GM19239 (cell line): ENCODE data around the gene PLCB1.
"Not testable (repeated sequence)": the region's sequence is repeated elsewhere in the genome, so short reads cannot be mapped to it uniquely, and the experiment has no call there.

Experiments
- DNase-seq: peaks from one replicate; pipeline ENCODE4 v3.0.0; 2011; ENCODE audit warnings: low spot score; ENCODE audit not compliant: insufficient read length
- FAIRE-seq: peaks from 2 replicates; lab custom pipeline; 2011; peaks lifted over from hg19 to GRCh38; lab: Jason Lieb, UNC

The PLCB1 gene

GRCh38 chr20:8423482-8423881 is 291.4 kb downstream of the PLCB1 start:
- FAIRE-seq (no peak), DNase-seq (no peak)

- FAIRE-seq (no peak), DNase-seq (no peak)
Measured at GRCh38 chr20:8424010-8424409, 291.9 kb downstream of the PLCB1 start.

DNA sequence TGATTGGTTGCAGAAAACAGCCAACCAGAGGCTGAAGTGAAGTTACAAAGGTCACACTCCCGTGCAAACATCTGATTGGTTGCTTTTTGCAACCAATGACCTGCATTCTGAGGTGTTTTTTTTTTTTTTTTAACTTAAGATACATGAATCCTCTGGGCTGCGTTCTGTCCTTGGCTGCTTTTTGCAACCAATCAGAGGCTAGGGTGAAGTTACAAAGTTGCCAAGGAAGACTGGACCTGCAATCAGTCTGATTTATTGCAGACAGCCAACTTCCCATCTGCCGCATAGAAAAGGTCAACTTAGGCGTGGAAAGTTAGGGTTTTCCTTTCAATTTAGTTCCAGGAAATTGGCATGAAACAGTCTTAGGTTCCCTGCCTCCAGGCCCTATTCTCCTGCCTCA is 292.9 kb downstream of the PLCB1 start:
- no peak for DNase-seq
- FAIRE-seq: no peak

- DNase-seq (no peak), FAIRE-seq (no peak)
Measured at GRCh38 chr20:8425802-8426201, 293.7 kb downstream of the PLCB1 start.

- DNase-seq (no peak), FAIRE-seq (no peak)
Measured at GRCh38 chr20:8427419-8428040, 295.5 kb downstream of the PLCB1 start.

DNA sequence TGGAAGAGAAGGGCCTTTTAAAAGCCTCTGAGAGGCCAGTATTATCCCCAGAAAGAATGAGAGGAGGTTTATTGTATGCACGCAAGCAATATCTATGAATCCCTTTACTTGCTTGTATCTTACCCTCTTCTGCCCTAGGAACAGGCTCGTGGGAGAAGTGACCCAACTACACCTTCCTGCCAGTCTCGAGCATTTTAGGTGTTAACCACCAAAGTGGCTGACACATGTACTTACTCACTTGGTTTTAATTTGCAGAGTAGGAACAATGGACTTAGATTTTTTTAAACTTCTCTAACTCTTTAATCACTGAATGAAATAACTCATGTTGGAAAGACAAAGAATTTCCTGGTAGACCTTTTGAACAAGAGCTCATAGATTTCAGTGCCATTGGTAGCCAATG is 296.9 kb downstream of the PLCB1 start:
- FAIRE-seq (no peak), DNase-seq (no peak)

DNA sequence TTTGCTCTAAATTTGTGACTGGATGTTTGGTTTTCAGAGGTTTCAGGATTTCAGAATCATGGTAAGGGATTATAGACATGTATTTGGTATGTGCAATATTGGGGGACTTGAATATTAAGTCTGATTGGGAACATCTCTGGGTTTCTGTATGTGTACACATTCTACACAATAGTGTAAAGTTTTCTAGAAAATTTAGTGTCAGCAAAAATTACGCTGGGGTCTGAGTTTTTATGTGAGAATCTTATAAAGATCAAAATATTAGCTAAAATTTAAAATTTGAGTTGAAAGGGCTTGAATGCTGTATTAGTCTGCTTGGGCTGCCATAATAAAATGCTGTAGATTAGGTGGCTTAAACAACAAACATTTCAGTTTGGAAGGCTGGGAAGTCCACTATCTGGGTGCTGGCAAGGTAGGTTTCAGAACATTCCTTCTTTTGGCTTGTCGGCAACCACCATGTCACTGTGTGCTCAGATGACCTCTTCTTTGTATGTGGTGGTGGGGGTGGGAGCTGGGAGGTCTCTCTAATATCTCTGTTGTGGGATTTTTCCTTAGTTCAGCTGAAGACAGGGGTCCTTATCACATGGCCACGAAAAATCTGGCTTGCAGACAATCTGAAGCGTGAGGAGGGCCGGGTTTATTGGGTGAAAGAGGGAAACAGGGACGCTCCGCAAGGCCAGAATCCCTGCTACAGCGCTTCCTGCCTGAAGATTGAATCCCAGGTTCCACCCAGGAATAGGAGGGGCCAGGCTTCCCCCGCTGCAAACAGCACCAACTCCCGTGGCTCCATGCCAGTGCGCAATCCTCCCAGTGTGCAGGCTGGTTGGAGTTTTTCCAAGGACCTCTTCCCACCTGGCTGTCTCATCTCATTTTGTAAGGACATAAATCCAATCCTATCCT is 299.7 kb downstream of the PLCB1 start:
- no peak for DNase-seq
- FAIRE-seq: no peak

- no peak for DNase-seq
- FAIRE-seq: no peak
Measured at GRCh38 chr20:8432435-8433148, 300.5 kb downstream of the PLCB1 start.

- FAIRE-seq (no peak), DNase-seq (no peak)
Measured at GRCh38 chr20:8433291-8433690, 301.2 kb downstream of the PLCB1 start.

- FAIRE-seq: no peak
Measured at GRCh38 chr20:8434326-8434876, 302.3 kb downstream of the PLCB1 start.

DNA sequence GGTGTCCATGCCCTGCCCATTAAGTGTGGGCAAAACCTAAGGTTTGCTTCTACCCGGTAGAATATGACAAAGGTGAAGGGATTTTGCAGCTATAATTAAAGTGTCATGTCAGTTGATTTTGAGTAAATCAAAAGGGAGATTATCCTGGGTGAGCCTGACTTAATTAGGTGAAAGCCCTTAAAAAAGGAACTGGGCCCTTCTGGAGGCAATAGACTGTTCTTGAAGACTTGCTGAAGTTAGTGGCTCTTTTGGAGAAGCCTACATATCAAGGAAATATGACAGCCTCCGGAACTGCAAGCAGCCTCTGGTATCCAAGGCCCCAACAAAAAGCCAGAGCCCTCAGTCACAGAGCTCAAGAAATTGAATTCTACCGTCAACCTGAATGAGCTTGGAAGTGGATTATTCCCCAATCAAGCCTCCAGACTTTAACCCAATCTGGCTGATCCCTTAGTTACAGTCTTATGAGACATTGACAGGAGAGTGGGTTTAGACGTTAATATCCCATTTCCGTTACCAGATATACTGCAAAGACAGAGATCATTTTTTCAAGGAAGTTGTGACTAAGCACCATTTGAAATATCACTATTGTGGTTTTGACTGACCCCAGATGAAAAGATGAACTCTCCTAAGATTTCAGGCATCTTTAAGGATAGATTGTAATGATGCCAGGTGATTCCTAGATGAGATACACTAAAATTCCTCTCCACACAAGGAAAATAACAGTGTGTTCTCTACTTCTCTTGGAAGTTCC is 303.4 kb downstream of the PLCB1 start:
- FAIRE-seq: no peak
- DNase-seq: no peak

More at GRCh38 chr20:8434326-8434876, 302.3 kb downstream of the PLCB1 start:
- DNase-seq: no peak

GRCh38 chr20:8436938-8437337 is 304.9 kb downstream of the PLCB1 start:
- not testable (repeated sequence) for DNase-seq, FAIRE-seq

DNA sequence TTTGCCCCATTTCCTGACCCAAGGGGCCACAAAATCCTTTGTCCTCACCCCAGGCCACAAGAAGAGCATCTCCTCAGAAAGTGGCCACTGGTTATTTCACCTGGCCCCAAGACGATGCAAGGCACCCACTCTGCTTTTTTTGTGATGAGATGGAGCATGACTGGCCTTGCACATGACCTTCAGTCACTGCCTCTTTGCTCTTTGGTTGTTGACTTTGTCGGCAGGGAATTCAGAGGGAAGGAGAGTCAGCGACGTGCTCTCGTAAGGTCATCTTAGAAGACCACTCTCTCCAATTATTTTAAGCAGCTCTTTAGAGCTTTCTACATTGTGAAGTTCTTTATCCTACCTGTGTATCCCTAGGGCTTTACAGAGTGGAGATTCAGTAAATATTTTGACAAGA is 306.7 kb downstream of the PLCB1 start:
- DNase-seq (no peak), FAIRE-seq (no peak)

DNA sequence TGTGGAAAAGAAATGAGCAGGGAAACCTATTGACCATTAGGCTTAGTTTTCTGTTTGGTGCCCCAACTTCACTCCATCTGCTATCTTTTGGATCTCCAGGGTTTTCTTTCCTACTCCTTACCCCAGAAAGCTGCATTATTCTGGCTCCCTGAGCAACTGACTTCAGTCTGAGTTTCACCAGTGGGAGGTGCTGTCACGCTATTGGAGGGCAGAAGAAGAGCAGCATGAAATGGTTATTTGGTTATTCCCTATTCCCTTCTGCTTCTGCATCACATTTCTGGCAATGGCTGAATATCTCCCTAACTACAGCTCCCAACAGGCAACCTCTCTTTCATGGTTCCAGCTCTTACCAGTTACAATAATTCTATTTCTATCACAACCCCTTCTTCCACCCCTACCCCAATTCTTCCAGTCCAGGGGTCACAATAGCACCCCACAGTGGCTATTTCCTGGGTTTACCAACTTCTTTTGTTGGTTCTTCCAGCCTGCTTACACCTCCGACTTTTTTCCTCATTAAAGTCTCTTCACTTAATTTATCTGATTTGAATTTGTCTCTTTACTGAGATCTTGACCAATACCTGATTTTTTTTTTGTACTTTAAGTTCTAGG is 311.5 kb downstream of the PLCB1 start:
- no peak for DNase-seq
- FAIRE-seq: no peak

GRCh38 chr20:8447262-8448120 is 315.4 kb downstream of the PLCB1 start:
- no peak for FAIRE-seq
- DNase-seq: no peak

DNA sequence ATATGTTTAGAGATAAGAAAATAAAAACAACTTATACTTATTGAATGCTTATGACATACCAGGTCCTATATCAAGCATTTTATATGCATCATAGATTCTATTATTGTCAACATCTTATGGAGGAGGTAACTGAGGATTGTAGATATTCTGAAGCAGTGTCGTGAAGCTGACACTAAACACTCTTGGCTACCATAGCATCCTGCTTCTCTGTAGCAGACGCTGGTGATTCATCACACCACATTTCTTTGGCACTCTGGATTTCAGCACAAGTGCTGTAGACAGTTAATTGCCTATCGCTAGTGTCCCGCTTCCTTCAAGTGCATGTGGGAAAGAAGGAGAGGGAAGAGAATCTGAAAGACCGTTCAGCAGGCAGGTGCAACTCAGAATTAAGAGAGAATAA is 317.1 kb downstream of the PLCB1 start:
- DNase-seq (no peak), FAIRE-seq (no peak)

DNA sequence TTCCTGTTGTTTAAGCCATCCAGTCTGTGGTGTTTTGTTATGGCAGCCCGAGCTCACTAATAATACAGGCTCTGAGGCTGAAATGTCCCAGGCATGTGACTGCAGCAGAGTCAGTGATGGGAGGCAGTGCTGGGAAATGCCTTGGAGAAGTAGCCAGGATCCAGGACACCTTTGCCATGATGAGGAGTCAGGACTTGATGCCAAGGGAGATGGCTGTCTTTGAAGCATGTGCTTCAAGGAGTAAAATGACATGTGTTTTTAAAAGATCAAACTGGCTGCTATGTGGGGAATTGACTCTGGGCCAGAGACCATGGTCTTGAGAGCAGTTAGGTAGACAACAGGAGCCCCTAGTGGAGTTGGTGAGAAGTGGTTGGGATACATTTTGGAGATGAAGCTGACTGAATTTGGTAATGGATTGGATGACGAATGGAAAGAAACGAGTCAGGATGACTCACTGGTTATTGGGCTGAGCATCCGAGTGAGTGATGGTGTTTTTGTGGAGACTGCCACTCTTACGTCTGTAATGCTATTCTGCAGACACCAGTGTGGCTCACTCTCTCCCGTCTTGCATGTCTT is 322.2 kb downstream of the PLCB1 start:
- no peak for FAIRE-seq

GRCh38 chr20:8456765-8457164 is 324.7 kb downstream of the PLCB1 start:
- no peak for DNase-seq
- FAIRE-seq: no peak

More for the DNA sequence above, 322.2 kb downstream of the PLCB1 start:
- DNase-seq: no peak
